Superior temporal gyrus (tissue), 1 donor: ENCODE results near the gene CRKL.
A peak's percentile ranks its signal among the peaks of the same experiment; 100 is the strongest.

Experiments used
- DNase-seq: peaks from one replicate; pipeline ENCODE4 v3.0.0-alpha.2; 2016; ENCODE audit errors: extremely low spot score

The CRKL gene

GRCh38 chr22:20981787-20982562 is 64.8 kb downstream of the CRKL start, which contains the start of gene LZTR1:
LZTR1 (plus strand) TSS chr22:20982297; CDS start chr22:20982372, 75 bp downstream.
- DNase-seq: peak; percentile 90

GRCh38 chr22:20982563-20982882 is 65.3 kb downstream of the CRKL start:
- no peak for DNase-seq

GRCh38 chr22:20983081-20983771 is 66.0 kb downstream of the CRKL start:
- DNase-seq: no peak

DNA sequence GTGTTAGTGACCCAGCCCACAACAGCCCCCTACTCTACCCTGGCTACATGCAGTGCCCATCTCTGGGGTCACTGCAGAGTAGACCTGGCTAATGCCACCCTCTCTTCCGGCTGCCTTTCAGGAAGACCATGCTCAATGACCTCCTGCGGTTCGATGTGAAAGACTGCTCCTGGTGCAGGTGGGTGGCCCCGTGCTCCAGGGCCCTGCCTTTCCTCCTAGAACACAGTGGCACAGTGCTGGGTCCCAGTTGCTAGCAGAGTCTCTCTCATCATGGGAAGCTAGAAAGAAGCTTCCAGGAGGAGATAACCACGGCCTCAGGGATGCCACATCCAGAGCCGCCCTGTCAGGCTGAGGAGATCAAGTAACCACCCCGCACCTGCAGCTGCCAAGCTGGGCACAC is 68.5 kb downstream of the CRKL start:
- no peak for DNase-seq

DNA sequence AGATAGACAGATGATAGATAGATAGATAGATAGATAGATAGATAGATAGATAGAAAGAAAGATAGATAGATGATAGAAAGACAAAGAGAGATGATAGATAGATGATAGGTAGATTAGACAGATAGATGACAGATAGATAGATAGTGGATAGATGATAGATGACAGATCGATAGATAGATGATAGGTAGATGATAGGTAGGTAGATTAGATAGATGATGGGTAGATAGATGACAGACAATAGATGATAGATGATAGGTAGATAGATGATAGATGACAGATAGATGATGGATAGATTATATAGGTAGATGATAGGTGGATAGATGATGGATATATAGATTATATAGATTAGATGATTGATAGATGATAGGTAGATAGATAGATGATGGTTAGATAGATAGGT is 69.2 kb downstream of the CRKL start:
- no peak for DNase-seq

GRCh38 chr22:20987375-20987774 is 70.2 kb downstream of the CRKL start:
- DNase-seq: no peak

DNA sequence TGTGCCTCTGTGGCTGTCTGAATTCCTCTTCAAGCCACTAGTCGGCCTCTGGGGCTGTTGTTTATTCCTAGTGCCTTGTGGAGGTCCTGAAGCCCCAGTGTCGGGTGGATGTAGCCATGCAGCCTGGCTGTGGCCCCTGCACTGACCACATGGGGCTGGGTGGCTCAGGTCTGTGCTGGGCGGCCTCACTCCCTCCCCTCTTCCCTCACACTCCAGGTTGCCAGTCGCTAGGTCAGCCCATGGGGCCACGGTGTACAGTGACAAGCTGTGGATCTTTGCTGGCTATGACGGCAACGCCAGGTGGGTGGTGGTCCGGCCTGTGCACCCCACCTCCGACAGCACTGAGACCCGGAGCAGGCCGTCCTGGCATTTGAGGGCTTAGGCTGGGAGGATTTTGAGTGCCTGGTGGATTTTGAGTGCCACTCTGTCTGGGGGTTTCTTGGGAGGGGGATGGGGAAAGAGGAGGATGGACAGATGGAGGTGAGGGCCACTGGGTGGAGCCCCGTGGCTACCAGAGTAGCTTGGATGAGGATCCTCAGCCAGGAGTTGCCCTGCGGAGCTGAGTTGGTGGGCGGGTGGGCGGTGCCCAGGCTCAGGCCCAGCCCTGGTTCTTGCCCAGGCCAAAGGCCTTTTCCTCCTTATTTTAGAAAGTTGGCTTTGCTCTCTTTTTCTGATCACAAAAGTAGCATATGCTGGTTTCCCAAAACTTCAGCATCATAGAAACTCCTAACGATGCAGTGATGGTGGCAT is 71.5 kb downstream of the CRKL start:
- DNase-seq: no peak

DNA sequence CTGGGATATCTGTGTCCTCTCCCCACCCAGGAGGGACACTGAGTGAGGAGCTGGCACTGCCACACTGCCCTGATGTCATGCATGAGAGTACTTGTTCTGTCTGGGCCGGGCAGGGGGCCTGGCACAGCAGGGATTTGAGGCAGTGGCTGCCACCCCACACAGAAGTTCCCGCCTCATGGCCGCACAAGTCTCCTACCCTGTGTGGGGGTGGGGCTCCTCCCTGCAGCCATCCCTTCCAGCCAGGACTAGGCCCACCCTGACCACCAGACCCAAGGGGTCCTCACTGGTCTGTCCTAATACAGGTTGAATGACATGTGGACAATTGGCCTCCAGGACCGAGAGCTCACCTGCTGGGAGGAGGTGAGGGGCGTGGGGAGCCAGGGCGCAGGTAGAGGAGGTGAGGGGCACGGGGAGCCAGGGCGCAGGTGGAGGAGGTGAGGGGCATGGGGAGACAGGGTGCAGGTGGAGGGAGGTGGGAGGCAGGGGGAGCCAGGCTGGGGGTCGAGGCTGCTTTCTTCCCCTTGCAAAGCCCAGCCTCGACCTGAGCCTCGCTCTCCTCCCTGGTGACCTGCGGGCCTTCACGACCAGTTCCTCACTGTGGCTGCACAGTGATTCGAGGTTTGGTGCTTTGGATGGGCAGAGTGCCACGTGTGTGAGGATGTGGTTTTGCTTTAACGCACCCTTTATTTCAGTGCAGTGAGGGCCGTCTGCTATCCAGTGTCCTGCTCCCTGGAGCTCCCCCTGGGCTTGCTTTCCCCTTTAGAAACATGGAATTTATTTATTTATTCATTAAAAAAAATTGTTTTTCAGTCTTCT is 72.3 kb downstream of the CRKL start:
- no peak for DNase-seq

DNA sequence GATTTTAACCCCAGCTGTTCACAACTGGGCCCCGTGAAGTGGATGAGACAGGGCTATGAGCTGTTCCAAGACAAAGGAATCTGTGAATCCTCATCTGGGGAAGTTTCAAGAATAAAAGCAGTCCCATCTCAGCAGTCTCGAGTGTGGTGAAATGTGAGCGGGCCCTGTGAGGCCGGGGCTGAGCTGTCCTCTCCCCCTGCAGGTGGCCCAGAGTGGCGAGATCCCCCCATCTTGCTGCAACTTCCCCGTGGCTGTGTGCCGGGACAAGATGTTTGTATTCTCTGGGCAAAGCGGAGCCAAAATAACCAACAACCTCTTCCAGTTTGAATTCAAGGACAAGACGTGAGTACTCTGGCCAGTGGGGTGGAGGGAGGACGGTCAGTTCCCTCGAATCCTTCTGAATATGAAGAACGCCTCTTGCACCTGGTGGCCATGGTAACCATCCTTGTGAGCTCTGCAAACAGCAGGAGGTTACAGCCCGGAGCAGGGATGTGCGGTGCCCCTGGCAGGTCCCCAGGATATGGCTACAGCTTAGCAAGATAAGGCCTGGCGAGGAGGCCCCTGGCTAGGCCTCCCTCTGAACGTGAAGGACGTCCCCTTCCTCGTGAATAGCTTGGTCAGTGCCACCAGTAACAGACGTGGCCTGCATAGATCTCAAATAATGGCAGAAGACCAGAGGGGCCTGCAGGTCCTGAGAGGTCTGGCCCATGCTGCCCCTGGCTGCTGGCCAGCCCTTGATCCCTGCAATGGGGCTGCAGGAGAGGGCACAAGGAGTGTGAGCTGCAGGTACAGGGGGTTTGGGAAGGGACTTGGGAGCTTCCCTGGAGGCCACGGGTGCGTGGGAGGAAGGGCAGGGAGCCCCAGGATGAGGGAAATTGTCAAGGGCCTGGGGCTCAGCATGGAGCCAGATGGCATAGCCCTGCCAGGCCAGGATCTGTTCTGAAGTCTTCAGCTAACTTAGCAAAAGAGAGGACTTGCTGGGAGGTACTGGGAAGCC is 73.3 kb downstream of the CRKL start:
- no peak for DNase-seq

- DNase-seq: no peak
Observed at GRCh38 chr22:20991252-20992055, 74.2 kb downstream of the CRKL start.

DNA sequence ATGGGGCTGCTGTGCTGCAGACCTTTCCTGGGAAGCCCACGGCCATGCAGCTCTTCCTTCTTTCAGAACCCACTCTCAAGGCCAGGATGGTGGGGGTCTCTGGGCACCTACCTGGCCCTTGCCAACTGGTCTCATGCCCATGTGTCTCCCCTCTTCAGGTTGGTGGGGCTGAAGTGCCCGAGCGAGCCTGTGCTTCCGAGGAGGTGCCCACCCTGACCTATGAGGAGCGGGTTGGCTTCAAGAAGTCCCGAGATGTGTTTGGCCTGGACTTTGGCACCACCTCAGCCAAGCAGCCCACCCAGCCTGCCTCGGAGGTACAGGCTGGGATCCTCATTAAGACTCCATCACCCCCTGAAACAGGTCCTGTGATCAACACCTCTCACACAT is 74.8 kb downstream of the CRKL start:
- DNase-seq: no peak

DNA sequence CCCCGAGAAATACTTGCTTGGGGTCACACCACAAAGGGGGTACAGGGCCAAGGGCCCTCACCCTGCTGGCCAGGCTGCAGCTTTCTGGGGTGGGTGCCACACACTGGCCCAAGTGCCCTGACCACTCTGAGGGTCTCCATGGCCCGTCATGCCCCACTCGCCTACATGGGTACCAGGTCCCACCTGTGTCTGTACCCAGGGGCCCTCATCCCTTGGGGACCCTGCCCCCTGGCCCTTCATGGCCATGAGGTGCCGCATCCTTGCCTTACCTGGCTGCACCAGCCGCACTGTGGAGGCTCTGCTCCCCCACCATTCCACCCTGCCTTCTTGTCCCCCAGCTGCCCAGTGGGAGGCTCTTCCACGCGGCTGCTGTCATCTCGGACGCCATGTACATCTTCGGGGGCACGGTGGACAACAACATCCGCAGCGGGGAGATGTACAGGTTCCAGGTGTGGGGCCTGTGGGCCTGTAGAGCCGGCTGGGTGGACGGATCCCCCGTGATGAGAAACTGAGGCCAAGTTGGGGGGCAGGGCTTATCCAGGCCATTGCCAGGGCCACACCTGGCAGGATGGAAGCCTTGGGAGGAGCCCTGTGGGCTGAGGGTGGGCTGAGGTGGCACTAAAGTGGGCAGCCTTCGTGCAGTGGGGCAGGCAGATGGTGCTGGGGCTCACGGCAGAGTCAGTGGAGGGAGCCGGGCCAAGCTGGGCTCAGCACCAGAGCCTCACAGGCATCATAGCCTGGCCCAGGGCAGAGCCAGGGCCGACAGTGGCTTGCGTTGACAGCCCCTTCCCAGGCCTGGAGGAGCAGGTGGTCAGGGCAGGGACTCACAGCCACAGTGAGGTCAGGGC is 75.5 kb downstream of the CRKL start:
- DNase-seq: no peak

- DNase-seq: no peak
Observed at GRCh38 chr22:20993304-20994127, 76.3 kb downstream of the CRKL start.

DNA sequence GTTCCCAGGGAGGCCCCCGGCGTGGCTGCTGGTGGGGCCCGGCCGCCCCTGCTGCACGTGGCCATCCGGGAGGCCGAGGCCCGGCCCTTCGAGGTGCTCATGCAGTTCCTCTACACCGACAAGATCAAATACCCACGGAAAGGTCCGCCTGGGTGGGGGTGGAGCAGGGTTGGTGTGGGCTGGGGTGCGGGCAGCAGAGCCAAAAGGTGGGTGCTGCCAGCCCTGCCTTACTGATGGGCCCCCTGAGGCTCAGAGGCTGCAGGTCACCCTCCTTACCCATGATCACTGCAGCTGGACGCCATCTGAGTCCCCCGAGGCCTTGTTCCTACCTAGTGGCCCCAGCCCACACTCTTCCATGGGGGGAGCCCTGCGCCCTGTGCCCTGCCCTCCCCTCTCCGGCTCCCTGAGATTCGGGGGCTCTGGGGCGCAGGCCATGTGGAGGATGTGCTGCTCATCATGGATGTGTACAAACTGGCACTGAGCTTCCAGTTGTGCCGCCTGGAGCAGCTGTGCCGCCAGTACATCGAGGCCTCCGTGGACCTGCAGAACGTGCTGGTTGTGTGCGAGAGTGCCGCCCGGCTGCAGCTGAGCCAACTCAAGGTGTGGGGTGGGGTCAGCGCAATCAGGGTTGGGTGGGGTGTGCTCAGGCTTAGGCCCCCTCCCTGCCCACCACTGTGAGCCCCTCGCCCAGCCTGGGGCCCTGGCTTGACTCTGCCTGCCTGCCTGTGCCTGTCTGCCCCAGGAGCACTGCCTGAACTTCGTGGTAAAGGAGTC is 77.1 kb downstream of the CRKL start:
- no peak for DNase-seq

- no peak for DNase-seq
Observed at GRCh38 chr22:20994902-20995241, 77.7 kb downstream of the CRKL start.

DNA sequence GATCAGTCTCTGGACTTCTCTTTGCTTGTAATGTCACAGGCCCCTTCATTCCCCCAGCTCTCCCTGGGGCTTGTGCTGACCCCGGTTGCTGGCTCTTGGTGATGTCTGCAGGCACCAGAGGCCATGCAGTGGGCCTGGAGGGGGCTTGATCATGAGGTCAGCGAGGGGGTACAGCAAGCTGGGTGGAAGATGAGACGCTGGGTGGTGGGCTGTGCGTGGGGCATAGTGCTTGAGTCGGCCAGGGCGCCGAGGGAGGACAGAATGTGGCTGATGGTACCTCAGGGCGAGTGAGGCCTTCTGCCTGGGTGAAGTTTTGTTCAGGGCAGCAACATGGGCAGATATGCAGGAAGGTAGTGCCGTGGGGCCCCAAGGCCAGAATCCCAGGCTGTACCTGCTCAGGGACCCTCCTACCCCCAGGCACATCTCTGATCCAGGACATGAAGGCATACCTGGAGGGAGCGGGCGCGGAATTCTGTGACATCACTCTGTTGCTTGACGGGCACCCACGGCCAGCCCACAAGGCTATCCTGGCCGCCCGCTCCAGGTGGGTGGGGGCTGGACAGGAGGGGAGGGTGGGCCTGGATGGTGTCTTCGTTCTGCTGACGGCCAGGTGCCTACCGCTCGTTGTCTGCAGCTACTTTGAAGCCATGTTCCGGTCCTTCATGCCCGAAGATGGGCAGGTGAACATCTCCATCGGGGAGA is 78.3 kb downstream of the CRKL start:
- DNase-seq: no peak

DNA sequence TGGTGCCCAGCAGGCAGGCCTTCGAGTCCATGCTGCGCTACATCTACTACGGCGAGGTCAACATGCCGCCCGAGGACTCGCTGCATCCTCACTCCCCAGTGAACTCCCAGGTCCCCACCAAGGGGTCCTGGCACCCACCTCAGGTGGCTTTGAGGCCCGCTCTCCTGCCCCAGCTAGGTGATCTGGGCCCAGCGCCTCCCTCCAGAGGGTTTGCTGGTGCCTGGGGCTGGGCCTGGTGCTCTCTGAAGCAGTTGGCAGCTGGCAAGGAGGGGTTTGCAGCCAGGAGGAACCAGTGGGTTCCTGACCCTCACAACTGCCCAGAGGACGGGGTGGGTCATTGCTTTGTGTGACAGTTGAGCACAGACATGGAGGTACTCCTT is 78.8 kb downstream of the CRKL start:
- no peak for DNase-seq
